Measurements from ENCODE around the gene KCNJ8. TPM values are rescaled to one million over a fixed set of nuclear protein-coding genes. Genes with fewer than 3 reads are reported as not detected.

KCNJ8 gene
- total RNA-seq, 4 donors from 2014 or later, result 12.2 to 34.5 (median 26.4) TPM

- DNase-seq (ENCODE audit: low spot score) (no peak), ATAC-seq (ENCODE audit: low FRiP score) (no peak)
- no peak for TF ChIP-seq CTCF (IDR thresholded peaks at IDR 0.05)
These were observed 16.8 kb downstream of the KCNJ8 start for GRCh38 chr12:21757735-21758134.

- no peak for DNase-seq (ENCODE audit: low spot score)
- no peak for ATAC-seq (ENCODE audit: low FRiP score)
- no peak for TF ChIP-seq CTCF (IDR thresholded peaks at IDR 0.05)
These were observed 17.8 kb downstream of the KCNJ8 start for GRCh38 chr12:21756699-21757098.

GRCh38 chr12:21751517-21751916 lies 23.0 kb downstream of the KCNJ8 start:
- TF ChIP-seq CTCF (IDR thresholded peaks at IDR 0.05), result no peak
- no peak for ATAC-seq (ENCODE audit: low FRiP score)

GRCh38 chr12:21745258-21745657 lies 29.2 kb downstream of the KCNJ8 start:
- TF ChIP-seq CTCF (IDR thresholded peaks at IDR 0.05), result no peak
- ATAC-seq (ENCODE audit: low FRiP score) (no peak), DNase-seq (ENCODE audit: low spot score) (no peak)

More at GRCh38 chr12:21751517-21751916, 23.0 kb downstream of the KCNJ8 start:
- DNase-seq (ENCODE audit: low spot score), result no peak

GRCh38 chr12:21731144-21731543 lies 43.4 kb downstream of the KCNJ8 start:
- DNase-seq (ENCODE audit: low spot score) (no peak), ATAC-seq (ENCODE audit: low FRiP score) (no peak)
- TF ChIP-seq CTCF (IDR thresholded peaks at IDR 0.05), result no peak

GRCh38 chr12:21725731-21726130 lies 48.8 kb downstream of the KCNJ8 start:
- ATAC-seq (ENCODE audit: low FRiP score) (no peak), DNase-seq (ENCODE audit: low spot score) (no peak)
- TF ChIP-seq CTCF (IDR thresholded peaks at IDR 0.05), result no peak

- no peak for DNase-seq (ENCODE audit: low spot score)
- no peak for TF ChIP-seq CTCF (IDR thresholded peaks at IDR 0.05)
- ATAC-seq (ENCODE audit: low FRiP score), result no peak
These were observed 55.4 kb downstream of the KCNJ8 start for GRCh38 chr12:21718944-21719650.

Data from omental fat pad (tissue), 4 donors.